ENCODE measurements around the gene LDLR.
"Not testable (repeated sequence)": the region's sequence is repeated elsewhere in the genome, so short reads cannot be mapped to it uniquely, and the experiment has no call there.

The LDLR gene

GRCh38 chr19:11173516-11174155 is 84.4 kb downstream of the LDLR start:
- DNase-seq (ENCODE audit: low spot score), result no peak

- DNase-seq (ENCODE audit: low spot score), result no peak
These were observed 85.1 kb downstream of the LDLR start for GRCh38 chr19:11174336-11174735.

- no peak for DNase-seq (ENCODE audit: low spot score)
These were observed 86.7 kb downstream of the LDLR start for GRCh38 chr19:11175920-11176319.

- DNase-seq (ENCODE audit: low spot score), result no peak
These were observed 87.4 kb downstream of the LDLR start for GRCh38 chr19:11176466-11177193.

- DNase-seq (ENCODE audit: low spot score), result no peak
These were observed 88.3 kb downstream of the LDLR start for GRCh38 chr19:11177592-11177991.

GRCh38 chr19:11179145-11179465 is 89.8 kb downstream of the LDLR start:
- not testable (repeated sequence) for DNase-seq (ENCODE audit: low spot score)

GRCh38 chr19:11179716-11180297 is 90.5 kb downstream of the LDLR start:
- peak; percentile 74 for DNase-seq (ENCODE audit: low spot score)

GRCh38 chr19:11180346-11180745 is 91.1 kb downstream of the LDLR start:
- no peak for DNase-seq (ENCODE audit: low spot score)

GRCh38 chr19:11180975-11181374 is 91.7 kb downstream of the LDLR start:
- not testable (repeated sequence) for DNase-seq (ENCODE audit: low spot score)

GRCh38 chr19:11181488-11181887 is 92.2 kb downstream of the LDLR start:
- DNase-seq (ENCODE audit: low spot score), result no peak
